GM21360 (cell line): ENCODE data around the gene DCLK1.
"Not testable (repeated sequence)": the region's sequence is repeated elsewhere in the genome, so short reads cannot be mapped to it uniquely, and the experiment has no call there.

Source experiments
- ATAC-seq: cut with Tn5 transposase; IDR thresholded peaks from one replicate; pipeline ENCODE4 v1.9.1; 2021; ENCODE audit warnings: mild to moderate bottlenecking, moderate library complexity; ENCODE audit not compliant: unreplicated experiment

DCLK1 gene

GRCh38 chr13:35988648-35989081 is 142.5 kb downstream of the DCLK1 start:
- ATAC-seq: no peak

- no peak for ATAC-seq
Observed at GRCh38 chr13:35987572-35988513, 143.3 kb downstream of the DCLK1 start.

GRCh38 chr13:35984776-35985453 is 146.3 kb downstream of the DCLK1 start:
- no peak for ATAC-seq

GRCh38 chr13:35984287-35984686 is 146.9 kb downstream of the DCLK1 start:
- ATAC-seq: no peak

- not testable (repeated sequence) for ATAC-seq
Observed at GRCh38 chr13:35983703-35984102, 147.5 kb downstream of the DCLK1 start.

- ATAC-seq: no peak
Observed at GRCh38 chr13:35983206-35983605, 148.0 kb downstream of the DCLK1 start.

GRCh38 chr13:35979361-35979951 is 151.7 kb downstream of the DCLK1 start:
- ATAC-seq: no peak

- no peak for ATAC-seq
Observed at GRCh38 chr13:35978607-35979316, 152.4 kb downstream of the DCLK1 start.

- no peak for ATAC-seq
Observed at GRCh38 chr13:35977060-35977459, 154.1 kb downstream of the DCLK1 start.

GRCh38 chr13:35976126-35976525 is 155.1 kb downstream of the DCLK1 start:
- no peak for ATAC-seq

GRCh38 chr13:35966951-35967350 is 164.2 kb downstream of the DCLK1 start:
- ATAC-seq: not testable (repeated sequence)

GRCh38 chr13:35966024-35966423 is 165.2 kb downstream of the DCLK1 start:
- ATAC-seq: no peak

GRCh38 chr13:35965226-35965927 is 165.8 kb downstream of the DCLK1 start:
- ATAC-seq: no peak

GRCh38 chr13:35964863-35965180 is 166.4 kb downstream of the DCLK1 start:
- no peak for ATAC-seq

- ATAC-seq: no peak
Observed at GRCh38 chr13:35964011-35964862, 166.9 kb downstream of the DCLK1 start.

GRCh38 chr13:35961461-35962220 is 169.5 kb downstream of the DCLK1 start:
- ATAC-seq: no peak

- ATAC-seq: no peak
Observed at GRCh38 chr13:35961002-35961401, 170.2 kb downstream of the DCLK1 start.

GRCh38 chr13:35957996-35958395 is 173.2 kb downstream of the DCLK1 start:
- no peak for ATAC-seq

- ATAC-seq: no peak
Observed at GRCh38 chr13:35957241-35957731, 173.9 kb downstream of the DCLK1 start.
